ENCODE results near the gene NEURL2. TPM values are rescaled to one million over a fixed set of nuclear protein-coding genes. Genes with fewer than 3 reads are reported as not detected.
A peak's percentile ranks its signal among the peaks of the same experiment; 100 is the strongest.
"Not testable (repeated sequence)": the region's sequence is repeated elsewhere in the genome, so short reads cannot be mapped to it uniquely, and the experiment has no call there.

The NEURL2 gene
- total RNA-seq, 3 donors from 2014 or later: 7.5 to 9.7 (median 8.8) TPM

DNA sequence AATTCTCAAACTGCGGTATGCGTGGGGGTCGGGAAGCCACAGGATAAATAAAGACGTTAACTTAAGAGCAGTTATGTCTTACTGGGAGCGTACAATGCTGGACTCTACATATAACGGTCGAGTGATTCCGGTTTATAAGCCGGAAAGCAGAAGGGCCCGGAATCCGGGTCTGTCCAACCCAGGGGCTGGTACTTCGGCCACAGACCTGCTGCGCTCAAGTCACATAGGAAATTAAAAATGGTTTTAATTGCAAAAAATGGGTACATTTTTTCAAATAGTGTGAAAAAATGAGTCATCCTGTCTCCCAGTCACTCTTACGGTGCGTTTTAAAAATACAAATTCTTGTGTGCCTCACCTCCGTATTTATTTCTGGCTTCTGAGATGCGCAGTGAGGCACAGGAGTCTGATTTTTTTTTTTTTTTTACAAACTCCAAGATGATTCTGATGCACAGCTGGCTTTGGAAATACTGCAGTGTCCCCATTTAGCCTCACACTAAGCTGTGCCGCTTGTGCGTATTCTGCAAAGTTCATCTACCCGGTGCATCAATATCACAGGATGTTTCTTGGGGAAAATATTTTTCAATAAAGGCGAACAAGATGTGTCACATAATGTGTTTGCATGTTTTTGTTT lies 44.5 kb upstream of the NEURL2 start:
- no peaks in the 10 kb centered on the region for H3K9me3 ChIP-seq
- DNase-seq (ENCODE audit: low spot score in 2 of 2): no peak
- intact Hi-C loops (cut with DNase I; ENCODE audit: low total_unique reads): loop anchor here (5.0 kb wide), 1 partner anchor 243 kb away; no protein-coding TSS in a partner anchor
- H3K4me3 ChIP-seq: peak overlapping the region; percentile 81 to 100 (median 98)
- H3K36me3 ChIP-seq: peaks cover 10% of the 10 kb centered on the region
- TF ChIP-seq, protein P1, sequence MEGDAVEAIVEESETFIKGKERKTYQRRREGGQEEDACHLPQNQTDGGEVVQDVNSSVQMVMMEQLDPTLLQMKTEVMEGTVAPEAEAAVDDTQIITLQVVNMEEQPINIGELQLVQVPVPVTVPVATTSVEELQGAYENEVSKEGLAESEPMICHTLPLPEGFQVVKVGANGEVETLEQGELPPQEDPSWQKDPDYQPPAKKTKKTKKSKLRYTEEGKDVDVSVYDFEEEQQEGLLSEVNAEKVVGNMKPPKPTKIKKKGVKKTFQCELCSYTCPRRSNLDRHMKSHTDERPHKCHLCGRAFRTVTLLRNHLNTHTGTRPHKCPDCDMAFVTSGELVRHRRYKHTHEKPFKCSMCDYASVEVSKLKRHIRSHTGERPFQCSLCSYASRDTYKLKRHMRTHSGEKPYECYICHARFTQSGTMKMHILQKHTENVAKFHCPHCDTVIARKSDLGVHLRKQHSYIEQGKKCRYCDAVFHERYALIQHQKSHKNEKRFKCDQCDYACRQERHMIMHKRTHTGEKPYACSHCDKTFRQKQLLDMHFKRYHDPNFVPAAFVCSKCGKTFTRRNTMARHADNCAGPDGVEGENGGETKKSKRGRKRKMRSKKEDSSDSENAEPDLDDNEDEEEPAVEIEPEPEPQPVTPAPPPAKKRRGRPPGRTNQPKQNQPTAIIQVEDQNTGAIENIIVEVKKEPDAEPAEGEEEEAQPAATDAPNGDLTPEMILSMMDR (IDR thresholded peaks at IDR 0.05): no peak
- TF ChIP-seq POLR2A (IDR thresholded peaks at IDR 0.05) (peak; percentile 17), POLR2AphosphoS5 (IDR thresholded peaks at IDR 0.05) (peak in 1 of 3 donors; percentile 9)
- H3K27ac ChIP-seq: peak overlapping the region; percentile 91 to 100
- no peaks in the 10 kb centered on the region for H3K4me1 ChIP-seq
- H3K27me3 ChIP-seq: no peaks in the 10 kb centered on the region

DNA sequence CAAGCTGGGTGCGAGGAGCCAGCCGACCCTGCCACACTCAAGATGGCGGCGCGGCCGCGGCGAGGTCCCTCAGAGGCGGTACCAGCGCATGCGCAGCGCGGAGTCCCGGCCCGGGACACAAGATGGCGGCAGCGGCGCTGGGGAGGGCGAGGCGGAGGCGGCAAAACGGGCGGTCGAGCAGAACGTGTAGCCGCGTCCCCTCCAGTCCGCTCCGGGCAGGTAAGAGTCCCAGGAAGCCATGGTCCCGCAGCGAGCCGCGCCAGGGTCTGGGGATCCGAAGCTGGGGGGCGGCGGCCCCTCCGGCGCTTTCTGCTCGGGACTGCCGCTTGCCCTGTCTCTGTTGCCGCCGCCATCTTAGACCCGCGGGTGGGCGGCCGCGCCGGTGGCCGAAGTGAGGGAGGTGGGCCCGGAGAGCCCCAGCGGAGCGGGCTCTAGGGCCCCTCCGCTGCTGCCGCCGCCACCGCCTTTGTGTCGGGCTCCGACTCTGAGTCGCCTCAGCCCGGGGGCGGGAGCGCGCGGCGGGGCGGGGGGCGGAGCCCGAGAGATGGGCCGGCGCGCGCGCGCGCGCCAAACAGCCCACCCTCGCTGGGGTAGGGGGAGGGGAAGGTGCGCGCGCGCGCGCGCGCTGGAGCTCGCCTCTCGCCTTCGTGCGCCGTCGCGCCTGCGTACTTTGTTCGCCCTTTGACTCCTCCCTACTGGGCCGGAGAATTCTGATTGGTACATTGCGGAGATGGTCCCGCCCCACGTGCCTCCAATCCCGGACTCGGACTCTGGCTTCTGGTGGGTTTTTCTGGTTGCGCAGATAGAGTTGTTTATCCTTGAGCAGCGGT lies 43.8 kb upstream of the NEURL2 start, which contains the start of gene PCIF1:
Gene PCIF1 (plus strand): TSS at position 98 of the 830 bp plus-strand sequence. CDS start 4,317 bp downstream, outside the sequence.
- TF ChIP-seq POLR2AphosphoS5 (IDR thresholded peaks at IDR 0.05) (peak; percentile 99 to 100 (median 100)), POLR2A (IDR thresholded peaks at IDR 0.05) (peak; percentile 96)
- TF ChIP-seq, protein P1 (IDR thresholded peaks at IDR 0.05): peak in 2 of 3 donors; percentile 25 to 30
- intact Hi-C loops (cut with DNase I; ENCODE audit: low total_unique reads): loop anchor here (5.0 kb wide), 1 partner anchor 242 kb away; no protein-coding TSS in a partner anchor
- Histone ChIP-seq H3K4me3 (peak within 1 kb of the TSS; percentile 81 to 100 (median 98)), H3K9me3 (no peaks in the 10 kb centered on the region), H3K27me3 (no peaks in the 10 kb centered on the region), H3K27ac (peak within 1 kb of the TSS; percentile 100), H3K4me1 (no peaks in the 10 kb centered on the region), H3K36me3 (peaks cover 10% of the 10 kb centered on the region)
- DNase-seq (ENCODE audit: low spot score in 2 of 2): peak; percentile 97

DNA sequence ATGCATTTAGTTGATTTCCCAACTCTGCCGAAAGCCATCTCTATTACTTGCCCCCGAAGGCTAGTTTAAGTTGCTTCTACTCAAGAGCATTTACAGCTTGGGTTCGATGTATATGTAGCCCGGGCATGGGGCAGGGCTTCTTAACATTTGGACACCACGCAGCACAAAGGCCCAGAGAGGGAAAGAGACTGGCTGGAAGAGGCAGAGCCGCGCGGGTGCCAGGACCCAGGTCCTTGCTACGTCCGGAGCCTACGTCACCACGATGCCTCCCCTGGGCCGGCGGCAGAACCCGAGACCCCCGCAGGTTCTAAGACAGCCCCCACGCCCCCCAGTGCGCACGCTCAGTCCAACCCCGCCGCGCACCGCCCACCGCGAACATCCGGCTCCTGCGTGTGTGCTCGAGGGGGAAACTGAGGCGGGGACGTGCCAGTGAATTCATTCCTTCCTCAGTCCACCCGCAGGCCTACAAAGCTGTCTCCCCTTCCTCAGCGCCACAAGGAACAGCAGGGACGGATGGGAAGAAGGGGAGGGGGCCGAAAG lies 43.1 kb upstream of the NEURL2 start:
- Histone ChIP-seq H3K9me3 (no peaks in the 10 kb centered on the region), H3K4me3 (peak overlapping the region; percentile 81 to 100 (median 98)), H3K27ac (peak overlapping the region; percentile 100), H3K36me3 (peaks cover 7% of the 10 kb centered on the region), H3K4me1 (no peaks in the 10 kb centered on the region), H3K27me3 (no peaks in the 10 kb centered on the region)
- DNase-seq (ENCODE audit: low spot score in 2 of 2): peak in 1 of 2 donors; percentile 45
- intact Hi-C loops (cut with DNase I; ENCODE audit: low total_unique reads): no loop called here
- TF ChIP-seq POLR2A (IDR thresholded peaks at IDR 0.05) (no peak), POLR2AphosphoS5 (IDR thresholded peaks at IDR 0.05) (no peak)
- TF ChIP-seq, protein P1 (IDR thresholded peaks at IDR 0.05): no peak

DNA sequence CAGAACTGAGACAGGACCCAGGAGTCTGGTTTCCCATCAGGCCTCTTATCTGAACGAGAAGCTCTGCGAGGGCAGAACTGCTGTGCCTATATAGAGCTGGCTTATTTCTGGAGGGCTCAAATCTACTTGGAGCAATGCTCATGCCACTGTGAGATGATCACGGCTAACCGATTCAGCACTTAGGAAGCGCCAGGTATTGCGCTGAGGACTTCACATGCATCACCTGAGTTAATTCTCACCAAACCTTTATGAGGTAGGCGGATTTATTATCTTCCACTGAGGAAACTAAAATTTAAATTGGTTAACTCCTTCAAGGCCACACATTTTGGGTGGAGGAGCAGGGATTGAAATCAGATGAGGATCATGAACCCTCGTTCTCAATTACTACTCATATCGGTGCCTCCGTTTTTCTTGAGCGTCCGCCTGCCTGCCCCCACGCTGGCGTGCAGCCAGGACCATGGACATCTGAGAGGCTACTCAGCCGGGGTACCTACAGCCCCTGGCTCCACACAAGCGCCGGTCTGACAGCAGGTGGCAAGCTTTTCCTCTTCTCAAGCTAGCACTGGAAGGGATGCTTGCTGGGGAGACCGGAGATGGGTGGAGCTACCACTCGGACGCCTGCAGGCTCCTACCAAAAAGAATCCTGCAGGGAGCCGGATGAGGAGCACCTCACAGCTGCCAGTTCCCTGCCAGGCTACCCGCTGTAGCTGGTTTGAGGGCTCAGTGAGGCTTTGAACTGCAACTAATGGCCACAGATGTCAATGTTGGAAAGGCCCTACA lies 42.4 kb upstream of the NEURL2 start:
- H3K9me3 ChIP-seq: no peaks in the 10 kb centered on the region
- peak overlapping the region; percentile 81 to 100 (median 98) for H3K4me3 ChIP-seq
- H3K4me1 ChIP-seq: no peaks in the 10 kb centered on the region
- no peaks in the 10 kb centered on the region for H3K27me3 ChIP-seq
- DNase-seq (ENCODE audit: low spot score in 2 of 2): peak; percentile 64 to 71
- peaks cover 7% of the 10 kb centered on the region for H3K36me3 ChIP-seq
- intact Hi-C loops (cut with DNase I; ENCODE audit: low total_unique reads): no loop called here
- TF ChIP-seq, protein P1 (IDR thresholded peaks at IDR 0.05): peak in 2 of 3 donors; percentile 19 to 36
- TF ChIP-seq POLR2A (IDR thresholded peaks at IDR 0.05): no peak
- H3K27ac ChIP-seq: peak overlapping the region; percentile 100

DNA sequence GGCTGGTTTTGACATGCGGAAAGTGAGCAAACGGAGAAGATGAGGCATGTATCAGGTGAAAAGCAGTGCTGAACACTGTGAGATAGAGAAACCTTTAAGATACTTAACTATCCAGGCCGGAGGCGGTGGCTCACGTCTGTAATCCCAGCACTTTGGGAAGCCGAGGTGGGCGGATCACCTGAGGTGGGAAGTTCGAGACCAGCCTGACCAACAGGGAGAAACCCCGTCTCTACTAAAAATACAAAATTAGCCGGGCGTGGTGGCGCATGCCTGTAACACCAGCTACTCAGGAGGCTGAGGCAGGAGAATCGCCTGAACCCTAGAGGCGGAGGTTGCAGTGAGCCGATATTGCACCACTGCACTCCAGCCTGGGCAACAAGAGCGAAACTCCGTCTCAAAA lies 40.7 kb upstream of the NEURL2 start:
- intact Hi-C loops (cut with DNase I; ENCODE audit: low total_unique reads); H3K4me3 ChIP-seq; H3K9me3 ChIP-seq; H3K36me3 ChIP-seq; H3K4me1 ChIP-seq; DNase-seq (ENCODE audit: low spot score in 2 of 2); H3K27me3 ChIP-seq; H3K27ac ChIP-seq: not testable (repeated sequence)
